ENCODE results near the gene ADGRB3. TPM values are rescaled to one million over a fixed set of nuclear protein-coding genes. Genes with fewer than 3 reads are reported as not detected.

The ADGRB3 gene
- total and polyA plus RNA-seq, 7 donors: 0.10 to 0.39 (median 0.21) TPM; not detected in 1

- Histone ChIP-seq H3K4me1 (no peaks in the 10 kb centered on the region), H3K9me3 (no peaks in the 10 kb centered on the region), H3K27ac (no peak overlapping the region), H3K4me3 (no peak overlapping the region), H3K36me3 (ENCODE audit: insufficient read depth in 1 of 2, low read depth in 1 of 2) (no peaks in the 10 kb centered on the region), H3K27me3 (ENCODE audit: insufficient read depth in 3 of 3, low read length in 2 of 3) (no peaks in the 10 kb centered on the region)
- WGBS, 3 donors: 72 to 83% (median 76%) methylated on average over 5 of the region's 5 CpGs
- no peak for TF ChIP-seq CTCF (IDR thresholded peaks at IDR 0.05)
- DNase-seq (no peak), ATAC-seq (no peak)
- intact Hi-C loops (cut with DNase I): no loop called here
Observed at GRCh38 chr6:68728159-68728979, 93.3 kb downstream of the ADGRB3 start.

GRCh38 chr6:68729377-68729903, 94.4 kb downstream of the ADGRB3 start:
- H3K9me3 ChIP-seq: no peaks in the 10 kb centered on the region
- no peaks in the 10 kb centered on the region for H3K4me1 ChIP-seq
- no peak overlapping the region for H3K27ac ChIP-seq
- intact Hi-C loops (cut with DNase I): no loop called here
- DNase-seq (no peak), ATAC-seq (no peak)
- no peaks in the 10 kb centered on the region for H3K36me3 ChIP-seq (ENCODE audit: insufficient read depth in 1 of 2, low read depth in 1 of 2)
- no peaks in the 10 kb centered on the region for H3K27me3 ChIP-seq (ENCODE audit: insufficient read depth in 3 of 3, low read length in 2 of 3)
- WGBS, 3 donors: 71 to 84% (median 71%) methylated on average over 5 of the region's 5 CpGs
- TF ChIP-seq CTCF (IDR thresholded peaks at IDR 0.05): no peak
- H3K4me3 ChIP-seq: no peak overlapping the region

GRCh38 chr6:68730291-68731054, 95.4 kb downstream of the ADGRB3 start:
- no peak for TF ChIP-seq CTCF (IDR thresholded peaks at IDR 0.05)
- no peaks in the 10 kb centered on the region for H3K9me3 ChIP-seq
- no peaks in the 10 kb centered on the region for H3K27me3 ChIP-seq (ENCODE audit: insufficient read depth in 3 of 3, low read length in 2 of 3)
- no peaks in the 10 kb centered on the region for H3K36me3 ChIP-seq (ENCODE audit: insufficient read depth in 1 of 2, low read depth in 1 of 2)
- intact Hi-C loops (cut with DNase I): no loop called here
- no peak for DNase-seq
- no peak for ATAC-seq
- H3K4me3 ChIP-seq: no peak overlapping the region
- no peaks in the 10 kb centered on the region for H3K4me1 ChIP-seq
- no peak overlapping the region for H3K27ac ChIP-seq
- 72 to 82% (median 81%) methylated on average over 5 of the region's 5 CpGs for WGBS, 3 donors

- no peak for TF ChIP-seq CTCF (IDR thresholded peaks at IDR 0.05)
- no peaks in the 10 kb centered on the region for H3K36me3 ChIP-seq (ENCODE audit: insufficient read depth in 1 of 2, low read depth in 1 of 2)
- no peak for DNase-seq
- H3K27me3 ChIP-seq (ENCODE audit: insufficient read depth in 3 of 3, low read length in 2 of 3): no peaks in the 10 kb centered on the region
- no peak for ATAC-seq
- H3K4me3 ChIP-seq: no peak overlapping the region
- H3K27ac ChIP-seq: no peak overlapping the region
- no peaks in the 10 kb centered on the region for H3K9me3 ChIP-seq
- H3K4me1 ChIP-seq: no peaks in the 10 kb centered on the region
- intact Hi-C loops (cut with DNase I): no loop called here
- WGBS, 3 donors: 87 to 94% (median 90%) methylated on average over 5 of the region's 5 CpGs
Observed at GRCh38 chr6:68732423-68732822, 97.3 kb downstream of the ADGRB3 start.

Data from psoas muscle (tissue), 8 donors.